ENCODE measurements around the gene CNTRL. TPM values are rescaled to one million over a fixed set of nuclear protein-coding genes. Genes with fewer than 3 reads are reported as not detected.
"Not testable (repeated sequence)": the region's sequence is repeated elsewhere in the genome, so short reads cannot be mapped to it uniquely, and the experiment has no call there.

Gene CNTRL, protein sequence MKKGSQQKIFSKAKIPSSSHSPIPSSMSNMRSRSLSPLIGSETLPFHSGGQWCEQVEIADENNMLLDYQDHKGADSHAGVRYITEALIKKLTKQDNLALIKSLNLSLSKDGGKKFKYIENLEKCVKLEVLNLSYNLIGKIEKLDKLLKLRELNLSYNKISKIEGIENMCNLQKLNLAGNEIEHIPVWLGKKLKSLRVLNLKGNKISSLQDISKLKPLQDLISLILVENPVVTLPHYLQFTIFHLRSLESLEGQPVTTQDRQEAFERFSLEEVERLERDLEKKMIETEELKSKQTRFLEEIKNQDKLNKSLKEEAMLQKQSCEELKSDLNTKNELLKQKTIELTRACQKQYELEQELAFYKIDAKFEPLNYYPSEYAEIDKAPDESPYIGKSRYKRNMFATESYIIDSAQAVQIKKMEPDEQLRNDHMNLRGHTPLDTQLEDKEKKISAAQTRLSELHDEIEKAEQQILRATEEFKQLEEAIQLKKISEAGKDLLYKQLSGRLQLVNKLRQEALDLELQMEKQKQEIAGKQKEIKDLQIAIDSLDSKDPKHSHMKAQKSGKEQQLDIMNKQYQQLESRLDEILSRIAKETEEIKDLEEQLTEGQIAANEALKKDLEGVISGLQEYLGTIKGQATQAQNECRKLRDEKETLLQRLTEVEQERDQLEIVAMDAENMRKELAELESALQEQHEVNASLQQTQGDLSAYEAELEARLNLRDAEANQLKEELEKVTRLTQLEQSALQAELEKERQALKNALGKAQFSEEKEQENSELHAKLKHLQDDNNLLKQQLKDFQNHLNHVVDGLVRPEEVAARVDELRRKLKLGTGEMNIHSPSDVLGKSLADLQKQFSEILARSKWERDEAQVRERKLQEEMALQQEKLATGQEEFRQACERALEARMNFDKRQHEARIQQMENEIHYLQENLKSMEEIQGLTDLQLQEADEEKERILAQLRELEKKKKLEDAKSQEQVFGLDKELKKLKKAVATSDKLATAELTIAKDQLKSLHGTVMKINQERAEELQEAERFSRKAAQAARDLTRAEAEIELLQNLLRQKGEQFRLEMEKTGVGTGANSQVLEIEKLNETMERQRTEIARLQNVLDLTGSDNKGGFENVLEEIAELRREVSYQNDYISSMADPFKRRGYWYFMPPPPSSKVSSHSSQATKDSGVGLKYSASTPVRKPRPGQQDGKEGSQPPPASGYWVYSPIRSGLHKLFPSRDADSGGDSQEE (N-terminal part only)
- total RNA-seq = 33.1 TPM

DNA sequence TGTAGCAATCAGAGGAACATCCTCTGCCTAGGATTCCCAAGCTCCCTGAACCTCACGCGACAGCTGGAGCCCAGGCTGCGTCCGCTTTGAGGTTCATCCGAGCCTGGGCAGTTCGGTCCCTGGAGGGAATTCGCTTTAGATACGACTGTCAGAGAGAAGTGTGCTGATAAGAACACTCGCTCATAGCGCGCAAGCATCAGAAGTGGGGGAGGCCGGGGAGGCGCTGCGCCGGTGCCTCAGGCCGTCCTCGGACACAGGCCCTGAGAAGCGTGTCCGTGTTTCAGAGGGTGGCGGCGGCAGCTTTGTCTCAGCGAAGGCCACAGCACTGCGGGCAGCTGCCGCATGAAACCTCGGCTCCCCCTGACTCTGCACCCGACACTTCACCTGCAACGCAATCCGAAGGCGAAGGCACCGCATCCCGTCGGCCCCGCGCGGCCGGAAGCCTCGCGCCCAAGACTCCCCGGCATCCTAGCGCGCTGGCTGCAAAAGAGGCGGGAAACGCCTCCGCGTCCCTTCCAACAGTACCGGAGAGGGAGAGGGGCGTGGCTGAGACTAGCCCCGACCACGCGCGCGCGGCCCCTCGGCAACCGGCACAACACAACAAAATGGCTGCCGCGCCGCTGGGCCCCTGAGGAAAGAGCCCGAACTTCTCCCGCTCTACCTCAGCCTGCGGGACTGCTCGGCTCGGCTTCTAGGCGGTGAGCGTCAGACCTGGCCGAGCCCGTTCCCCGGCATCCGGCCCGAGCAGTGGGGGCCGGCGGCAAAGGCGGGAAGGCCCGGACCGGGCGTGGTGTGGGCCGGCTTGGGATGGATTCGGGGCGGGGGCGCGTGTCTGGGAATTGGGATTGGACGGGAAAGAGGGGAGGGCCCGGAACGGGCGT lies at the start of gene CNTRL:
TSS of gene CNTRL (plus strand) at position 586 of the 881 bp plus-strand sequence. CDS start 13,372 bp downstream, outside the sequence.
- peak; percentile 87 for DNase-seq (ENCODE audit: low spot score)

DNA sequence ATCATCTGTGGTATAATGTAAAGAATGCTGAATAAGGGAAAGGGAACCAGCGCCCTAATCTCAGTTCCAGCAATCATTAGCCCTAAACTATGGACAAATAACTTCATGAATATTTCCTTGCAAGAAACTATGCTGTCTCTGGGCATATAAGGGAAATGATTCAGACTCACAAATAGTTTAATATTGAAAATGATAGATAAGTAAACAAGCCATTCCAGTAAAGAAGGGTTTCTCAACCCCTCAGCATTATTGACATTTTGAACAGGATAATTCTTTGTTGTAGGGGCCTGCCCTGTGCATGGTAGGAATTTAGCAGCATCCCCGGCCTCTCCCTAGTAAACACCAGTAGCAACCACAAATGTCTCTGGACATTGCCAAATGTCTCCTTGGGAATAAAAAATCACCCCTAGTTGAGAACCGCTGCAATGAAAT lies 48.5 kb upstream of the CNTRL start:
- no peak for DNase-seq (ENCODE audit: low spot score)

DNA sequence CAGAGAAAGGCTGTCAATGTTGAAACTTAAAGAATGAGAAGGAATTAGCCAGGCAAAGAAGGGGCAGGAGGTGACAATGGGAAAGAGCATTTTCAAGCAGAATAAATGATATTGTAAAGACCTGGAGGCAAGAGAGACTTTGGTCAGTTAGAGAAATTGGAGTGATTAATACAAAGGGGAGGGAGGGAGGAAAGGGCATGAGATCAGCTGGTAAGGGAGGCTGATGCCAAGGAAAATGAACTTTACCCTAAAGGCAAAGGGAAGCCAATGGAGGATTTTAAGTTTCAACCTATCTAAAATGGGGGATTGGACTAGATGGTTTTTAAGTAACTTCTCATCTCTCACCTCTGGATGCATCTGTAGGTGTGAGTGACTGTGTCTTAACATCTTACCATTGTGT lies 48.0 kb upstream of the CNTRL start:
- no peak for DNase-seq (ENCODE audit: low spot score)

DNA sequence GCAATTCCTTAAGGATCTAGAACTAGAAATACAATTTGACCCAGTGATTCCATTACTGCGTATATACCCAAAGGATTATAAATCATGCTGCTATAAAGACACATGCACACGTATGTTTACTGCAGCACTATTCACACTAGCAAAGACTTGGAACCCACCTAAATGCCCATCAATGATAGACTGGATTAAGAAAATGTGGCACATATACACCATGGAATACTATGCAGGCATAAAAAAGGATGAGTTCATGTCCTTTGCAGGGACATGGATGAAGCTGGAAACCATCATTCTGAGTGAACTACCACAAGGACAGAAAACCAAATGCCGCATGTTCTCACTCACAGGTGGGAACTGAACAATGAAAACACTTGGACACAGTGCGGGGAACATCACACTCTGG lies 46.5 kb upstream of the CNTRL start:
- DNase-seq (ENCODE audit: low spot score) = not testable (repeated sequence)

DNA sequence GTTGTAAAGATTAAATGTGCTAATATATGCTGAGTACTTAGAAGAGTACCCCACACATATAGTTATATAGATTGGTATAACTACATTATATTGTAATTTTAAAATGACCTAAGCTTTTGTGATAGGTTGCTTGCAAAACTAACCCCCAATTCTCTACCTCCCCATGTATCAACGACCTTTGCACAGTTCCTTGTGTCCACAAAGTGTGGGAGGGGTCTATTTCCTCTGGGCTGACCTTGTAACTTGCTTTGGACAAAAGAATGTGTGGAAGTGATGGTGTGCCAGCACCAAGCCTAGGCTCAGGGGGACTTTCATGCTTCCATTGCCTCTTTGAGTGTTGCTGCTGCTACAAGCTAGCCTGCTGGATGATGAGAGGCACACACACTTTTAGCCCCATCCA lies 45.3 kb upstream of the CNTRL start:
- no peak for DNase-seq (ENCODE audit: low spot score)

DNA sequence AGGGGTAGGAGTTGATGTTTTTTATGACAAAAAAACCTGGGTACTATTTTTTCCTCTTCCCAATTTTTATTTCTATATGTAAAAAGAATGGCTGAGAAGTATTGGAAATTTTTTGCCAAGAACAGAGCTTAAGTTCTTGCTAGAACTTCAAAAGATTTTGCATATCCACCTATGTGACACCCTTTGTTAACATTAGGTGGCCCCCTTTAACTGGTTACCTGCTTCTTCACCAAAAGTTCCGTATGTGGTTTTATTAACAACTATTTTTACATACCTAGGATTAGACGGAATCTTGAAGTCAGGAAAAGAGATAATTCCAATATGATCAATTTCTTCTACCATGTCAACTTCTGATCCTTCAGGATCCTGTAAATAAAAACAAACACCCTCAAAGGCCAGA lies 40.2 kb upstream of the CNTRL start:
- no peak for DNase-seq (ENCODE audit: low spot score)

DNA sequence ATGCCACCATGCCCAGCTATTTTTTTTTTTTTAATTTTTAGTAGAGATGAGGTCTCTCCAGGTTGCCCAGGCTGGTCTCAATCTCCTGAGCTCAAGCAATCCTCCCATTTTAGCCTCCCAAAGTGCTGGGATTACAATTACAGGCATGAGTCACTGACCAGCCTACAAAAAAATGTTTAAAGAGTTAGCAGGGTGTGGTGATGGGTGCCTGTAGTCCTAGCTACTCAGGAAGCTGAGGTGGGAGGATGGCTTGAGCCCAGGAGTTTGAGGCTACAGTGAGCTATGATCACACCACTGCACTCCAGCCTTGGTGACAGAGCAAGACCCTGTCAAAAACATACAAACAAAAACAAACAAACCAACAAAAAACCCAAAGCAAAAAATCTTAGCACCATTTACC lies 39.0 kb upstream of the CNTRL start:
- DNase-seq (ENCODE audit: low spot score) = not testable (repeated sequence)

DNA sequence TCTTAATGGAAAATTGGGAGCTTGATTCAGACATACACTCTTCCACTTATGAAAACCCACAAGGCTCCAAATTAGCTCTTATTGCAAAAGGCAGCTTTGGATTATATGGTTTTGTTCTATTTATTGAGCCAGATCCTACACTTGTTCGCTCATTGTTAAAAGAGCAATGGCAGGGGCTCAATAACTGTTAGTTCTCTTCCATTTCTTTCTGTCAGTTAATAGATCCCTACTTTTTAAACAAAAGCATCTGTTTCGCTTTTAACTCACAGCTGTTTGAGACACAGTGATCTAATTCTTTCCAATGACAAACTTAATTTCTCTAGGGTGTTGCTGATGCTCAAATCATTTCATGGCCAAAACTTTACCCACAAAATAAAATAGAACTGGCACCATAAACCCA lies 36.4 kb upstream of the CNTRL start:
- no peak for DNase-seq (ENCODE audit: low spot score)

DNA sequence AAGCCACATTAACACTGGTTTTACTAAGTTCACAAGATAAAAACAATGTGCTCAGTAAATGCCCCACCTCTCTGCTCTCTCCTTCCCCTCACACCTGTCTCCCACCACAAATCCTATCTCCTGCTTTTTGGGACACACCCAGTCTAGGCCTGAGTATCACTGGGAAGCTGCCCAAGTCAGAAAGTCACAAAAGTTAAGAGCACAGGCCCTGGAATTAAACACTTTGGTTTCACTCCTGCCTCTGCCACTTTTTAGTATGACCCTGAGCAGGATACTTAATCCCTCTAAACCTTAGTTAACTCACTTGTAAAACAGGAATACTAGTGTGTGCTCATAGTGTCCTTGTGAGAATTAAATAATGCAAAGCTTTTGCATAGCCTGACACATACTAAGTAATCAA lies 36.0 kb upstream of the CNTRL start:
- no peak for DNase-seq (ENCODE audit: low spot score)

DNA sequence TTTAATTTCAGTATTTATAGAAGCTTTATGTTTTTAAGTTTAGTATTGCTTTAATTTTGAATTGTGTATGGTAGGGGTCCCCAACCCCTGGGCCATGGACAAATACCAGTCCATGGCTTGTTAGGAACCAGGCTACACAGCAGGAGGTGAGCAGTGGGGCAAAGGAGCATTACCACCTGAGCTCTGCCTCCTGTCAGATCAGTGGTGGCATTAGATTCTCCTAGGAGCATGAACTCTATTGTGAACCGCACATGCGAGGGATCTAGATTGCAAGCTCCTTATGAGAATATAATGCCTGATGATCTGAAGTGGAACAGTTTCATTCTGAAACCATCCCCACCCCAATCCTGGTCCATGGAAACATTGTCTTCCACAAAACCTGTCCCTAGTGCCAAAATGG lies 26.6 kb upstream of the CNTRL start:
- no peak for DNase-seq (ENCODE audit: low spot score)

DNA sequence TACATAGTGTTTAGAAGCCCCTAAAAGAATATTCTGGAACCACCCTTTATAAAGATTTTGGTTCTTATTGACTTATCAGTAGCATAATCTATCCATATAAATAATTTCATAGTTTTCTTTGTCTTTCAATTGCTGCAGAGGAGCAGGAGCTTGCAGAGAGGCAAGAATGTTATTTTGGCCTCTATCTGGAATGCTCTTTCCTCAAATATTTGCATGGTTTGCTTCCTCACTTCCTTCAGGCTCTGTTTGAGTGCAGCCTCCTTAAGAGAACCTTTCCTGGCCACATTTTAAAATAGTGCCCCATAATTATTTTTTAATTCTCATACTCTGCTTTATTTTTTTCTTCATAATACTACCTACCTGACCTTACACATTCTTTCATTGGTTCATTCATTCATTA lies 26.1 kb upstream of the CNTRL start:
- no peak for DNase-seq (ENCODE audit: low spot score)

DNA sequence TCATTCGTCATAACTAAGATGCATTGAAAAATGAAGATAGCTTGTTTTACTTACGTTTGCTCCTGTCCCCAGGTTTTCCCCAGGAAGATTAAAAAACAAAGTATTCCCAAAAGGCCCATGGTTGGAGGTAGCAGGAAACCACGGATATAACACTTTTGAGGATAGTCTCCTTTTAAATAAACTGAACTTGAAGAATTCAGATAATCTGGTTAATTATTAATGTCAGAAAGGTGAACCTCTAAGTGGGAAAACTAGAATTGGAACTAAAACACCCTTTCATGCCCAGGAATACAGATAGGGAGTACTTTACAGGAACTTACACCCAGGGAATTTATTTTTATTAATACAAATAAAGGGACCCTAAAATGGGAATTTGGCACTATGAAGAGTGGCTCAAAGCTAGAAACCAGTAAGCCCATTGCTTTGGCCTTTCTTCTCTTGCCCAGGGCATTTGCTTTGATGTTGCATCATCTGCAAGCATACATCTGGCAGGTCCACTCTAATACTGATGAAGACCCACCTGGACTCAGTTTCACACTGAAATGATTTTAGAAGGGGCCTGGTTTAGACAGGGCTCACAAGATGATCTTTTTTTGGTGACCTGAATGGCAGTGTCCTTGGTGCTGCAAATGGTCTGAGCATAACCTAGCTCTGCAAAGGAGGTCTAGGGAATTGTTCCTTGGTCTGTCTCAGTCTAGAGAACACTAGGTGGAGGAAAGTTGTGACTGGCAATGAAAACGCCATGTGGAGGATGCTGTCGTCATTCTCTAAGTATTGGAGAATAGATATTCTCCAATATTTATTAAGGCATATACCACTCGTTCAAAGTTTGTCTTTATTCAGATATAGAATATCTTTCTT lies 24.4 kb upstream of the CNTRL start, which contains the start of gene C5:
TSS of gene C5 (minus strand) at position 148 of the 861 bp plus-strand sequence. CDS start at position 119, 29 bp downstream.
- DNase-seq (ENCODE audit: low spot score) = no peak

DNA sequence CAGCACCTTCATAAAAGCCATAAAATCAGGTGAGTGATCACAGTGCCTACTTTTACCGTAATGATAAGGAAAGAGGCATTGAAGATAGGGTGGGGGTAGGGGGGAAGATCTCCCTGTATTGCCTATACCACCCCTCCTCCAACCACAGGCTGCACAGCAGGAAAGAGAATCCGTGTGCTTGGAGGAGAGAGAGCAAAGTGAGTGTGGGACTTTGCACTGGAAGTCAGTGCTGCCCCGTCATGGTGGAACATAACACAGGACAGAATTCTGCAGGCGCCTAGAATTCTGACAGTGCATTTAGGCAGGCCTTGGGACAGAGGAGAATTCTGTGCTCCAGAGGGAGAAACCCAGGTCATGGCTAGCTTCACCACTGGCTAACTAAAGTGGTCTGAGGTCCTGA lies 21.2 kb upstream of the CNTRL start:
- no peak for DNase-seq (ENCODE audit: low spot score)

DNA sequence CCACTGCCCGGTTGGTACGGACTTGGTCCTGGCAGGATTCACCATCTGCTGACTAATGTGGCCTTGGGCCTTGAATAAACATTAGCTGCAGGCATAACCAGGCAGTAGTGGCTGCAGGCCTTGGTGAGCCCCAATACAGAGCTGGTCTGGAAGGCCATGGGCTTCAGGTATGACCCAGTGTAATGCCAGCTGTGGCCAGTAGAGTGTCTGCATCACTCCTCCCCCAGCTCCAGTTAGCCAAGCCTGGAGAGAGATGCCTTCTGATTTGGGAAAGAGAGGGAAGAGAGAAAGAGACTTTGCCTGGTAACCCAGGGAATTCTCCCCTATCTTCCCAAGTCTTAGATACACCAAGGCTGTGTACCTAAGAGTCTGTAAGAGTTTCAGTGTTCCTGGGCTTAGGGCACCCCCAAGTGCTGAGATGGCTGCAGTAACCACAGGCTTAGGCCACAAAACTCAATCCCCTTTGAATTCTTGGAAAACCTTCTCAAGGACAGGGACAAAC lies 19.1 kb upstream of the CNTRL start:
- DNase-seq (ENCODE audit: low spot score) = no peak

DNA sequence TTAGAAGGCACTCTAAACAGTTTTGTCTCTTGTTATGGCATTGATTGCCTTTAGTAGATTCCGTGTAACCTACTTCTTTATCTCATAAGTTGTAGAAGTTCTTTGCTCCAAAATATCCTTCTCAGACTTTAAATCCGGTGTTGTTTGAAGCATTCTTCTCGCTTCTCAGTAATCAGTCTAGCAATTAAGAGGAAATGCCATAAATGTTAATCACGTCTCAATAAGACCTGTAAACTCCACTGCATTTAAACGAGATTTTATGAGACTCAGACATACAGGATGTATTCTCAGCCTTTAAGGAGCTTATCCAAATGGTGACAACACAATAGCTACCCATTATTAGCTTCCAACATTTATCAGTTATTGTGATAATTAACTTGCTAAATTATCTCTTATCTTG lies 16.9 kb upstream of the CNTRL start:
- no peak for DNase-seq (ENCODE audit: low spot score)

DNA sequence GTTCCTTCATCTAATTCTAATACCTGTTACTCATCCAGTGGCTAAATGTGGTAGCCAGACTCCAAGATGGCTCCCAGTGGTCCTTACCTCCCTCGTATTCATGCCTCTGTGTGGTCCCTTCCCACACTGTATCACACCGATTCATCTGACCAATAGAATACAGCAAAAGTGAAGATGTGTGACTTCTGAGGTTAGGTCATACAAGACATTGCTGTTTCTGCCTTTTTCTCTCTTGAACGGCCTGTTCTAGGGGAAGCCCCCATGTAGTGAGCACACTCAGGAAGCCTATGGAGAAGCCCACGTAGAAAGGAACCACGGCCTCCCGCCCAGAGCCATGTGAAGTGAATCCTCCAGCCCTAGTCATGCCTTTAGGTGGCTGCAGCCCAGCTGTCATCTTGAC lies 15.2 kb upstream of the CNTRL start:
- no peak for DNase-seq (ENCODE audit: low spot score)

DNA sequence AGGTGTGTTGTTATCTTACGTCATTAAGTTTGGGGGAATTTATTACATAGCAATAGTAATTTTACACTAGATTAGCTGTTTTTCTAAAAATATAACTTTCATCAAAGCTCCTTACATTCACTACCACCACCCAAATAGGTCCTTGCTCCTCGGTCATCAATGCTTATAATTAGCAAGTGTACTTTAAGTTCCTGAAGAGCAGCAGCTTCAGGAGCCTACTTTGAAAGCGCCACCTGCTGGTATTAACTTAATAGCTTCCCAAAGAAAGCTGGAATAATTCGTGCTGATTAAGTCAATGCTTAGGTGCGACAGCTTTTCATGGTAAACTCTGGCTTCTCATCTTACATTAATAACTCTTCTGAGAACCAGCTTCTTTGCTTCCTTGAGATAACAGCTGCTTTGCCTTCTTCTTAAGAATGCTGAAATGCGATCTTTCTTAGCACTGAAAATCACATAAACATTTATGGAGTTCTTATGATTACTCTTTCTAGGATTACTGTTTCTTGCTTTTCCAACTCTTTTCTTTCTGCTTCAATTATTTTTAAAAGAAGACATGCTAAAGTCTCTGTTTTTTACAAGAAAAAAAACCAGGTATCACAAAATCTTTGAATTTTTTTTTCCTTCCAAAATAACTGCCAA lies 14.6 kb upstream of the CNTRL start:
- no peak for DNase-seq (ENCODE audit: low spot score)

DNA sequence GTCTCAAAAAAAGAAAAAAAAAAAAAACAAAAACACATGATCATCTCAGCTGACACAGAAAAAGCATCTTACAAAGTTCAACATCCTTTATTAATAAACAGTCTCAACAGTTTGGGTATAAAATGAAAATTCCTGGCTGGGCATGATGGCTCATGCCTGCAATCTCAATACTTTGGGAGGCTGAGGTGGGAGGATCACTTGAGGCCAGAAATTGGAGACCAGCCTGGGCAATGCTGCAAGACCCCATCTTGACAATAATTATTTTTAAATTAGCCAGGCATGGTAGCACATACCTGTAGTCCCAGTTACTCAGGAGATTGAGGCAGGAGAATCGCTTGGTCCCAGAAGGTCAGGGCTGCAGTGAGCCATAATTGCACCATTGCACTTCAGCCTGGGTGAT lies 7.9 kb upstream of the CNTRL start:
- DNase-seq (ENCODE audit: low spot score) = no peak

DNA sequence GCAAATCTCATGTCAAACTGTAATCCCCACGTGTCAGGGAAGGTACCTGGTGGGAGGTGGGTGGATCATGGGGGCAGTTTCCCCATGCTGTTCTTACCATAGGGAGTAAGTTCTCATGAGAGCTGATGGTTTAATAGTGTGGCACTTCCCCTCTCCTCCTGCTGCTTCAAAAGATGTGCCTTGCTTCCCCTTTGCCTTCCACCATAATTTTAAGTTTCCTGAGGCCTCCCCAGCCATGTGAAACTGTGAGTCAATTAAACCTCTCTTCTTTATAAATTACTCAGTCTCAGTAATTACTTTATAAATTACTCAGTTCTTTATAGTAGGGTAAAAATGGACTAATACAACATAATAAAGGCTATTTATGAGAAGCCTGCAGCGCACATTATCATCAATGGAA lies 7.1 kb upstream of the CNTRL start:
- DNase-seq (ENCODE audit: low spot score) = no peak
